Measurements from ENCODE around the gene CBLIF. TPM values are rescaled to one million over a fixed set of nuclear protein-coding genes. Genes with fewer than 3 reads are reported as not detected.

The CBLIF gene
- total RNA-seq, 1 experiment from 2014 or later: not detected

DNA sequence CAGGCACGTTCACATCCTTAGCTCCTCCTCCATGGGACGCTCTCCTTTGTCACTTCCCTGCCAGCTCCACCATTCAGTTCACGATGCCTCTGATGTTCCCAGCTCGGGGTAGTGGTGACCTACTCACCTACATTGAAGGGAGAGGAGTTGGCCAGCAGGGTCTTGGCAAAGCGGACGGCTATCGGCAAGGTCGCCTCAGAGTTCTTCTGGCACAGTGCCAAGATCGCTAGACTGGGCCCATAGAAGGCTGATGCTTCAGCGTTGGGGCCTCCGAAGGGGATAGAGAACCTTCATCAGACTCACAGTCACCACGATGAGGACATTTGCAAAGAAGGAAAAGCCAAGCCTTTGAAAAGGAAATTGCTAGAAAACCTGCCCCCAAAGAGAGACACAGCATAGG is 3.0 kb downstream of the CBLIF start:
- H3K9me3 ChIP-seq (ENCODE audit: low read depth, low read length, poor library complexity, severe bottlenecking): no peaks in the 10 kb centered on the region
- H3K4me1 ChIP-seq (ENCODE audit: insufficient read depth, low read length, poor library complexity, severe bottlenecking): no peaks in the 10 kb centered on the region
- DNase-seq (ENCODE audit: low spot score): no peak
- no peaks in the 10 kb centered on the region for H3K36me3 ChIP-seq (ENCODE audit: insufficient read depth, low read length, poor library complexity, severe bottlenecking)
- BruUV-seq (replicated peaks): no TSS peak
- POLR2A ChIA-PET (ENCODE audit: low non-redundant PET): interaction anchor here (0.6 kb wide), 1 partner anchor 21 kb away, joined by 3 read pairs; no protein-coding TSS in a partner anchor
- CTCF ChIA-PET: no interaction called here
- intact Hi-C loops (cut with micrococcal nuclease; ENCODE audit: unreplicated experiment): no loop called here
- TF ChIP-seq CTCF (conservative IDR thresholded peaks at IDR 0.05; ENCODE audit: low read depth, low read length): no peak
- TF ChIP-seq EZH2 (IDR thresholded peaks at IDR 0.05; ENCODE audit: borderline replicate concordance, low read depth, low read length, poor library complexity, severe bottlenecking): no peak
- no peak overlapping the region for H3K27ac ChIP-seq (ENCODE audit: low read depth, low read length, poor library complexity, severe bottlenecking)
- no peak overlapping the region for H3K4me3 ChIP-seq (ENCODE audit: low read depth, low read length, poor library complexity, severe bottlenecking)
- peaks cover 11% of the 10 kb centered on the region for H3K27me3 ChIP-seq (replicated peaks; ENCODE audit: insufficient read depth, low read depth, low read length, poor library complexity)

GRCh38 chr11:59841514-59841913 is 3.8 kb downstream of the CBLIF start:
- POLR2A ChIA-PET (ENCODE audit: low non-redundant PET): no interaction called here
- no peak overlapping the region for H3K4me3 ChIP-seq (ENCODE audit: low read depth, low read length, poor library complexity, severe bottlenecking)
- H3K36me3 ChIP-seq (ENCODE audit: insufficient read depth, low read length, poor library complexity, severe bottlenecking): no peaks in the 10 kb centered on the region
- no peak overlapping the region for H3K27ac ChIP-seq (ENCODE audit: low read depth, low read length, poor library complexity, severe bottlenecking)
- TF ChIP-seq CTCF (conservative IDR thresholded peaks at IDR 0.05; ENCODE audit: low read depth, low read length): no peak
- no peak for TF ChIP-seq EZH2 (IDR thresholded peaks at IDR 0.05; ENCODE audit: borderline replicate concordance, low read depth, low read length, poor library complexity, severe bottlenecking)
- H3K9me3 ChIP-seq (ENCODE audit: low read depth, low read length, poor library complexity, severe bottlenecking): no peaks in the 10 kb centered on the region
- H3K27me3 ChIP-seq (replicated peaks; ENCODE audit: insufficient read depth, low read depth, low read length, poor library complexity): peaks cover 16% of the 10 kb centered on the region
- CTCF ChIA-PET: no interaction called here
- intact Hi-C loops (cut with micrococcal nuclease; ENCODE audit: unreplicated experiment): no loop called here
- no peaks in the 10 kb centered on the region for H3K4me1 ChIP-seq (ENCODE audit: insufficient read depth, low read length, poor library complexity, severe bottlenecking)
- no TSS peak for BruUV-seq (replicated peaks)
- no peak for DNase-seq (ENCODE audit: low spot score)

DNA sequence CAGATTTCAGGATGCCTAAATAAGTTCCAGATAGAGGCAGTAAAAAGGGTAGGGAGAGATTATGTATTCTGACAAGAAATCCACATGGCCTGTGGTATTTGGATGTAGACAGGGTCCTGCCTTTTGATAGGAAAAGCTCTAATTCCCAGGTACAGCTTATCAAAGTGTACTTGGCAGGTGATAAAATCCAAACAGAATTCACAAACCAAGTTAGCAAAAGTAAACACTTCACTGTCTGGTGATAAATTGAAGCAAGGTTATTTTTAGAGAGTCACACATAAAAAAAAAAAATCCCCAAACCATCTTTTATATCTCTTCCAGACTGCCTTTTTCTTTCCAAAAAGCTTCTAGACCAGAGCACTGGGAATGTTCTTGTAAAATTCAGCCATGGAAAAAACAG is 5.7 kb downstream of the CBLIF start:
- no peak overlapping the region for H3K4me3 ChIP-seq (ENCODE audit: low read depth, low read length, poor library complexity, severe bottlenecking)
- ChIA-PET POLR2A (ENCODE audit: low non-redundant PET) (no interaction called here), CTCF (no interaction called here)
- H3K9me3 ChIP-seq (ENCODE audit: low read depth, low read length, poor library complexity, severe bottlenecking): no peaks in the 10 kb centered on the region
- DNase-seq (ENCODE audit: low spot score): no peak
- peaks cover 18% of the 10 kb centered on the region for H3K27me3 ChIP-seq (replicated peaks; ENCODE audit: insufficient read depth, low read depth, low read length, poor library complexity)
- no peaks in the 10 kb centered on the region for H3K4me1 ChIP-seq (ENCODE audit: insufficient read depth, low read length, poor library complexity, severe bottlenecking)
- H3K27ac ChIP-seq (ENCODE audit: low read depth, low read length, poor library complexity, severe bottlenecking): no peak overlapping the region
- TF ChIP-seq CTCF (conservative IDR thresholded peaks at IDR 0.05; ENCODE audit: low read depth, low read length) (no peak), EZH2 (IDR thresholded peaks at IDR 0.05; ENCODE audit: borderline replicate concordance, low read depth, low read length, poor library complexity, severe bottlenecking) (no peak)
- BruUV-seq (replicated peaks): no TSS peak
- intact Hi-C loops (cut with micrococcal nuclease; ENCODE audit: unreplicated experiment): no loop called here
- H3K36me3 ChIP-seq (ENCODE audit: insufficient read depth, low read length, poor library complexity, severe bottlenecking): no peaks in the 10 kb centered on the region

Measured in A673 (cell line).